Right lobe of liver (tissue), 4 donors: ENCODE results near the gene POLR2H.

Source experiments
- POLR2A ChIP-seq: fragments of 450-650 bp; IDR thresholded peaks from one replicate; pipeline ENCODE4 v1.6.1; 2017; ENCODE audit warnings: antibody characterized with exemption, mild to moderate bottlenecking
- TF ChIP-seq, protein P1 (sequence below), 4 donors: fragments of 200-600 bp in 3 of 4; fragments of 450-650 bp in 1 of 4; IDR thresholded peaks; one replicate each; pipeline versions ENCODE4 v1.5.1 to v1.8.0; 2016 to 2022; ENCODE audit warnings: antibody characterized with exemption in 4 of 4, mild to moderate bottlenecking in 2 of 4
- donor health status: DM: no; HTN: no; CAD: no.
- donor health status: DM: no; HTN: no; CAD: no.
- donor health status: DM: no; HTN: yes; CAD: no.

DNA sequence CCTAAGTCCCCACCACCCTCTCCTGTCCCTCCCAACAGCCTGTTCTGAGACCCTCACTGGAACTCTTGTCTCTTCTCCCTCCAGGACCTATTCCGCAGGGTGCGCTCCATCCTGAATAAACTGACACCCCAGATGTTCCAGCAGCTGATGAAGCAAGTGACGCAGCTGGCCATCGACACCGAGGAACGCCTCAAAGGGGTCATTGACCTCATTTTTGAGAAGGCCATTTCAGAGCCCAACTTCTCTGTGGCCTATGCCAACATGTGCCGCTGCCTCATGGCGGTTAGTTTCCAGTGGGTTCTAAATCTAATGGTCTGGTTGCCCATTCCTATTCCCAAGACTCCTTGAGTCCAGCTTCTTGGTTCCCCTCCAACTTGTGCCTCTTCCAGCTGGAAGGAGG is 37.8 kb upstream of the POLR2H start:
- TF ChIP-seq, protein P1, sequence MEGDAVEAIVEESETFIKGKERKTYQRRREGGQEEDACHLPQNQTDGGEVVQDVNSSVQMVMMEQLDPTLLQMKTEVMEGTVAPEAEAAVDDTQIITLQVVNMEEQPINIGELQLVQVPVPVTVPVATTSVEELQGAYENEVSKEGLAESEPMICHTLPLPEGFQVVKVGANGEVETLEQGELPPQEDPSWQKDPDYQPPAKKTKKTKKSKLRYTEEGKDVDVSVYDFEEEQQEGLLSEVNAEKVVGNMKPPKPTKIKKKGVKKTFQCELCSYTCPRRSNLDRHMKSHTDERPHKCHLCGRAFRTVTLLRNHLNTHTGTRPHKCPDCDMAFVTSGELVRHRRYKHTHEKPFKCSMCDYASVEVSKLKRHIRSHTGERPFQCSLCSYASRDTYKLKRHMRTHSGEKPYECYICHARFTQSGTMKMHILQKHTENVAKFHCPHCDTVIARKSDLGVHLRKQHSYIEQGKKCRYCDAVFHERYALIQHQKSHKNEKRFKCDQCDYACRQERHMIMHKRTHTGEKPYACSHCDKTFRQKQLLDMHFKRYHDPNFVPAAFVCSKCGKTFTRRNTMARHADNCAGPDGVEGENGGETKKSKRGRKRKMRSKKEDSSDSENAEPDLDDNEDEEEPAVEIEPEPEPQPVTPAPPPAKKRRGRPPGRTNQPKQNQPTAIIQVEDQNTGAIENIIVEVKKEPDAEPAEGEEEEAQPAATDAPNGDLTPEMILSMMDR (IDR thresholded peaks at IDR 0.05), result no peak
- no peak for TF ChIP-seq POLR2A
